ENCODE data around the gene ATP2B1. TPM values are rescaled to one million over a fixed set of nuclear protein-coding genes. Genes with fewer than 3 reads are reported as not detected.

Gene ATP2B1
- total RNA-seq, 1 experiment from 2014 or later, result 20.6 TPM

DNA sequence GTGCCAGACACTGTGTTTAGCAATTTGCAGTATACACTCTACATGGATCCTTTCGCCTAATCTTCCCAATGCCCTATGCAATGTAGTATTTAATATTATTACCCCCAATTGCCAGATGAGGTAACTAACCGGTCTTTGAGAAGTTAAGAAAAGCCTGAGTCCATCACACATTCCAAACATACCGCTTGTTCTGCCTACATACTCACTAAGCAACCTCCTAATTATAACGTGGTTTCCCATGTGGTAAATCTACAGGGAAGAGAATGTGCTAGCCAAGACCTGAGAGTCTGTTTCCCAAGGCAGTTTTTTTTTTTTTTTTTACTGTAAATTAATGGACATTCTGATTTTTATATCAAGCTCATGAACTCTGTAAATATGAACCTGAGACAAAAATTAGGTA, 37.2 kb downstream of the ATP2B1 start:
- Histone ChIP-seq H2BK20ac (ENCODE audit: low read depth, low read length, poor library complexity, severe bottlenecking) (no peak overlapping the region), H4K20me1 (ENCODE audit: control insufficient read depth, insufficient read depth, insufficient read length) (no peaks in the 10 kb centered on the region), H2BK15ac (ENCODE audit: low read depth, low read length) (no peak overlapping the region), H3K4me1 (ENCODE audit: insufficient read depth, low read length) (no peaks in the 10 kb centered on the region), H2AFZ (ENCODE audit: low read length) (no peak overlapping the region), H4K91ac (ENCODE audit: insufficient read length, low read depth, low read length) (no peak overlapping the region), H3K27ac (ENCODE audit: insufficient read length, low read depth, low read length) (no peak overlapping the region), H3K79me2 (ENCODE audit: insufficient read depth, low read length) (peaks cover 3% of the 10 kb centered on the region; the same call in 1 of the 2 replicates), H3K27me3 (ENCODE audit: insufficient read depth, low read length) (no peaks in the 10 kb centered on the region), H4K5ac (ENCODE audit: insufficient read length, low read depth, low read length) (no peak overlapping the region), H2AK5ac (ENCODE audit: insufficient read length, low read length) (no peak overlapping the region), H3T11ph (ENCODE audit: low read length) (no peak overlapping the region), H3K9ac (ENCODE audit: extremely low read depth, insufficient read length, low read length) (no peak overlapping the region), H4K8ac (replicated peaks; ENCODE audit: insufficient read length, low read depth, low read length) (no peak overlapping the region), H3K4me2 (ENCODE audit: insufficient read depth, insufficient read length, low read length) (no peak overlapping the region), H3K56ac (ENCODE audit: insufficient read length, low read depth, low read length) (no peak overlapping the region), H2BK5ac (ENCODE audit: insufficient read length, low read length) (no peak overlapping the region), H3K9me3 (ENCODE audit: control insufficient read depth, low read depth, low read length) (no peaks in the 10 kb centered on the region), H3K23me2 (ENCODE audit: insufficient read length, low read depth, low read length, poor library complexity, severe bottlenecking) (no peaks in the 10 kb centered on the region), H3K4ac (ENCODE audit: low read depth, low read length) (no peak overlapping the region), H3K18ac (ENCODE audit: insufficient read length, low read depth, low read length) (no peak overlapping the region), H3K79me1 (ENCODE audit: insufficient read depth, low read depth, low read length, poor library complexity, severe bottlenecking) (peaks cover 2% of the 10 kb centered on the region), H2BK120ac (ENCODE audit: low read depth, low read length, poor library complexity, severe bottlenecking) (no peak overlapping the region), H3K14ac (ENCODE audit: insufficient read depth, low read length) (no peak overlapping the region), H3K23ac (ENCODE audit: insufficient read length, low read depth, low read length) (no peak overlapping the region), H2BK12ac (ENCODE audit: insufficient read length, low read depth, low read length) (no peak overlapping the region)
- Mint-ChIP-seq H3K27me3 (ENCODE audit: low read depth) (no peaks in the 10 kb centered on the region), H3K4me3 (no peak overlapping the region), H3K36me3 (ENCODE audit: insufficient read depth in 1 of 3, low read depth in 3 of 3) (no peaks in the 10 kb centered on the region), H3K9me3 (no peaks in the 10 kb centered on the region; a peak in 1 of 5 replicates), H3K27ac (peak overlapping the region; percentile 16 to 81 (median 27); a peak in 1 of 7 replicates), H3K4me1 (peaks cover 8 to 9% of the 10 kb centered on the region in 2 experiments)
- TF ChIP-seq, protein P1, sequence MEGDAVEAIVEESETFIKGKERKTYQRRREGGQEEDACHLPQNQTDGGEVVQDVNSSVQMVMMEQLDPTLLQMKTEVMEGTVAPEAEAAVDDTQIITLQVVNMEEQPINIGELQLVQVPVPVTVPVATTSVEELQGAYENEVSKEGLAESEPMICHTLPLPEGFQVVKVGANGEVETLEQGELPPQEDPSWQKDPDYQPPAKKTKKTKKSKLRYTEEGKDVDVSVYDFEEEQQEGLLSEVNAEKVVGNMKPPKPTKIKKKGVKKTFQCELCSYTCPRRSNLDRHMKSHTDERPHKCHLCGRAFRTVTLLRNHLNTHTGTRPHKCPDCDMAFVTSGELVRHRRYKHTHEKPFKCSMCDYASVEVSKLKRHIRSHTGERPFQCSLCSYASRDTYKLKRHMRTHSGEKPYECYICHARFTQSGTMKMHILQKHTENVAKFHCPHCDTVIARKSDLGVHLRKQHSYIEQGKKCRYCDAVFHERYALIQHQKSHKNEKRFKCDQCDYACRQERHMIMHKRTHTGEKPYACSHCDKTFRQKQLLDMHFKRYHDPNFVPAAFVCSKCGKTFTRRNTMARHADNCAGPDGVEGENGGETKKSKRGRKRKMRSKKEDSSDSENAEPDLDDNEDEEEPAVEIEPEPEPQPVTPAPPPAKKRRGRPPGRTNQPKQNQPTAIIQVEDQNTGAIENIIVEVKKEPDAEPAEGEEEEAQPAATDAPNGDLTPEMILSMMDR (conservative IDR thresholded peaks at IDR 0.05), result no peak
- no peak for DNase-seq
- no CpG with 5 or more reads among the region's 4 CpGs for WGBS (ENCODE audit: extremely low coverage, insufficient read length, low lambda C conversion rate)
